Inflammatory macrophage (primary cell): ENCODE data around the gene PRXL2B.
"Not testable (repeated sequence)": the region's sequence is repeated elsewhere in the genome, so short reads cannot be mapped to it uniquely, and the experiment has no call there.

Source experiments
- DNase-seq, 2 donors: peaks; one replicate each; pipeline ENCODE4 v3.0.0-alpha.2; 2020 to 2022

The PRXL2B gene

GRCh38 chr1:2623571-2624337 lies 37.2 kb downstream of the PRXL2B start:
- no peak for DNase-seq

DNA sequence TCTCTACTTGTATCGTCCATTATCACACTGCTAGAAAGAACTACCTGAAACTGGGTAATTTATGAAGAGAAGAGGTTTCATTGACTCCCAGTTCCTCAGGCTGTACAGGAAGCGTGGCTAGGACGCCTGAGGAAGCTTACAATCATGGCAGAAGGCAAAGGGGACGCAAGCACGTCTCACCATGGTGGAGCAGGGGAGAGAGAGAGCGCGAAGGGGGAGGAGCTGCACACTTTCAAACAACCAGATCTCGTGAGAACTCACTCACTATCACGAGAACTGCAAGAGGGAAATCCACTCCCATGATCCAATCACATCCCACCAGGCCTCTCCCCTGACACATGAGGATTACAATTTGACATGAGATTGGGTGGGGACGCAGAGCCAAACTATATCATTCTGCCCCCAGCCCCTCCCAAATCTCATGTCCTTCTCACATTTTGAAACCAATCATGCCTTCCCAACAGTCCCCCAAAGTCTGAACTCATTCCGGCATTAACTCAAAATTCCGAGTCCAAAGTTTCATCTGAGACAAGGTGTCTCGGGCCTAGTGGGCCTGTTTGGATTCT lies 38.2 kb downstream of the PRXL2B start:
- no peak for DNase-seq

- DNase-seq: no peak
Measured at GRCh38 chr1:2625311-2625710, 38.7 kb downstream of the PRXL2B start.

GRCh38 chr1:2625748-2626147 lies 39.2 kb downstream of the PRXL2B start:
- DNase-seq: not testable (repeated sequence)

DNA sequence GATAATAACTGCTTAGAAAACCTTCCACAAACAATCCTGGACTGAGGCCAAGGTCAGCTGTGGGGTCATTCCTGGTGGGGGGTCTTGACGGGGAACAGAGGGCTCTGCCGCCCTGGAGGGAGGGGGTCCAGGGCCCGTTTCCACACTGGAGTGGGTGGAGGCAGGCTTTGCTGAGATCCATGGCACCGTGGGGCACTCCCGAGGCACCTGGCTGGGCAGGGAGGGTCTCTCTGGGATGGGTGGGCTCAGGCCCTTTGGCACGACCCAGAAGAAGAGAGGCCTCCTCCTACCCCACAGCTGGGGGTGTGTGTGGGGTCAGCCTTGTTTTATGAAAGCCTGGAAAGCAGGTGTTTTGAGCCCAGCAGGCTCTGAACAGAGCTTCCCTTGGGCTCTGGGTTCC lies 41.2 kb downstream of the PRXL2B start:
- no peak for DNase-seq

- no peak for DNase-seq
Measured at GRCh38 chr1:2628191-2628932, 41.8 kb downstream of the PRXL2B start.

GRCh38 chr1:2628933-2629626 lies 42.5 kb downstream of the PRXL2B start:
- no peak for DNase-seq

- no peak for DNase-seq
Measured at GRCh38 chr1:2629627-2630497, 43.3 kb downstream of the PRXL2B start.

DNA sequence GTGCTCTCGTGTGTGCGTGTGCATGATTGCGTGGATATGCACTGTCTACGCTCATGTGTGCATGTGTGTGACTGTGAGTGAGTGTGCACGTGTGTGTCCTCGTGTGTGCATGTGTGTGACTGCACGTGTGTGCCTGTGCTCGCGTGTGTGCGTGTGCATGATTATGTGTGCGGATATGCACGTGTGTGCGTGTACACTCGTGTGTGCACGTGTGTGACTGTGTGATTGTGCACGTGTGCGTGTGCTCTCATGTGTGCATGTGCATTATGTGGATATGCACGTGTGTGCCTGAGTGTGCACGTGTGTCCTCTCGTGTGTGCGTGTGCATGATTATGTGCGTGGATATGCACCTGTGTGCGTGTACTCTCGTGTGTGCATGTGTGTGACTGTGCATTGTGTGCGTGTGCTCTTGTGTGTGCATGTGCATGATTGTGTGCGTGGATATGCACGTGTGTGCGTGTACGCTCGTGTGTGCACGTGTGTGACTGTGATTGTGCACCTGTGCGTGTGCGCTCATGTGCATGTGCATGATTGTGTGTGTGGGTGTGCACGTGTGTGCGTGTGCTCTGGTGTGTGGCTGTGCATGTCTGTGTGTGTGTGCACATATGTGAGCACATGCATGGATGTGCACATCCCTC lies 44.0 kb downstream of the PRXL2B start:
- DNase-seq: no peak

DNA sequence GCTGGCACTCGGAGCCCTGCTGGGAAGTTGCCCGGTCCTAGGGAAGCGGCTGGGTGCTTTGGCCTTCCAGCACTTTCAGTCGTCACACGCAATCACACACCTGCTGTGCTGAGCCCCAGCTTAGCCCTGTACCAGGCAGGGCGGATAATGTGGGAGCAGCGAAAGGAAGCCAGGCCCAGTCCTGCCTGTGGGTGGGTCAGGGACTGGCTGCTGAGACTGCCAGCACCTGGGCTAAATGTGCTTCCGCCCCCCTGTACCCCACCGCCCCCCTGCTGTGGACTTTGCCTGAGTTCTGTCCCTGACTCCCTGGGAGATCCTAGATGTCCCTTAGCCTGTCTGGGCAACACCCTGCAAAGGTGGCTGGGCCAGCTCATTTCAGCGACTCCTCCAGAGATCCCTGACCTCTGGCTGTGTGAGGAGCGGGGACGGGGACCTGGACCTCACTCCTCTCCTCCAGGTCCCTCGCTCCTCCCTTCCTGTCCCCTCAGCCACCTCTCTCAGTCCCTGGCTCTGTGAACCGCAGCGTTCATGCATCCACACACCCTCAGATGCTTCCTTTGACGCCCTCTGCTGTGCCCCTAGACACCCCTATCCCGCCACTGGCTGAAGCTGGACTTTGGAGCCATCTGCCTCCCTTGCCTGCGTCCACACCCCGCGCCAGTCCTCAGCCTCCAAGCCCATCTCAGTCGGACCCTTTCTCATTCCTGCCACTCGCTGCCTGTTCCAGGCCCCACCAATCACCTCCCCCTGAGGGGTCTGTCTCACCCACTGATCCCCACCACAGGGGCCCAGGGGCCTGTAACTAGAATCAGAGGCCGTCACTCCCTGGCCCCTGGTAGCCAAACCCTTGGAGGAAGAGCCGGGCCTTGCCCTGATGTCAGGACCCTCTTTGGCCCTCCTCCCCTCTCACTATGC lies 44.8 kb downstream of the PRXL2B start:
- DNase-seq: no peak

GRCh38 chr1:2632051-2632430 lies 45.5 kb downstream of the PRXL2B start:
- DNase-seq: no peak

DNA sequence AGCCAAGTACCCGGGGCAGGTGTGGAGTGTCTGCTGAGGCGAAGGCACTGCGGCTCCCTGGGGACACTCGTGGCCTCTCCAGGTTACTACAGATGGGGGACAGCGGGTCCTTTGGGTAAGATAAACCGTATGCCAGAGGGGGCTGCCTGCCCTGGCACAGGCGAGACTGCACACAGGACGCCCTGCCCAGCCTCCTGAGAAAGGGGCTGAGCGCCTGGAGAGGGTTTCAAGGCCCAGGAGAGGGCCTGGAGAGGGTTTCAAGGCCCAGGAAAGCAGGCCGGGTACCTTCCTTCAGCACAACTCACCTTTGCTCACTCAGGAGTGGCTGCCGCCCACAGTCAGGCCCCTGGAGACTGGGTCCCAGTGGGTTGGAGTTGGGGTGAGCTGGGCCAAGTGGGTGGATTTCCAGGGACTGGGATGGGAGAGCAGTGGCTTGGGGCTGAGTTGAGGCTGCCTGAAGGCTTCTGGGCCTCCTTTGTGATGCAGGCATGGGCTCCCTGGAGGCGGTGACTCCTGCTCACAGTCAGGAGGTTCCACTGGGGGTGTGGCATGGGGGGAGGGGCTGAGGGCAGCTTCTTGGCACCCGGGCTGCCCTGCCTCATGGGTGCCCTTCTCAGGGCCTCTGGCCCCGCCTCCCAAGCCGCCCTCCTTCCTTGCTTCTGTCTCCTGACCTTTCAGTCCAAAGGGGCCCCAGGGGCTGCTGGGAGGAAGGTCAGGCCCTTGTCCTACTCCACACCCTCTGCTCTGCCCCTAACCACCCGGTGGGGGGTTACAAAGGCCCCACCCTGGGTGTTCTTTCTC lies 46.2 kb downstream of the PRXL2B start, which contains the start of gene MMEL1:
Gene MMEL1 (minus strand): TSS at position 456 of the 801 bp plus-strand sequence. CDS start 3,532 bp downstream, outside the sequence.
- no peak for DNase-seq

GRCh38 chr1:2633366-2633935 lies 46.9 kb downstream of the PRXL2B start:
- DNase-seq: no peak

- no peak for DNase-seq
Measured at GRCh38 chr1:2633936-2634491, 47.4 kb downstream of the PRXL2B start.

GRCh38 chr1:2635361-2636010 lies 48.9 kb downstream of the PRXL2B start:
- DNase-seq: no peak

- no peak for DNase-seq
Measured at GRCh38 chr1:2636733-2637132, 50.2 kb downstream of the PRXL2B start.

- no peak for DNase-seq
Measured at GRCh38 chr1:2637442-2638145, 51.0 kb downstream of the PRXL2B start.
